Body of pancreas (tissue), 4 donors: ENCODE measurements around the gene DHX15.

ENCODE experiments used
- CTCF ChIP-seq, 7 experiments: fragments of 450-650 bp in 4 of 7; fragments of 200-600 bp in 3 of 7; sonication (generic) in 3 of 7; IDR thresholded peaks; one replicate each; pipeline ENCODE4 v1.5.1; 2016 to 2019; ENCODE audit warnings: antibody characterized with exemption in 7 of 7
- POLR2A ChIP-seq, 3 donors: fragments of 450-650 bp; IDR thresholded peaks; one replicate each; pipeline ENCODE4 v1.6.1; 2016; ENCODE audit warnings: antibody characterized with exemption in 3 of 3, mild to moderate bottlenecking in 2 of 3

DNA sequence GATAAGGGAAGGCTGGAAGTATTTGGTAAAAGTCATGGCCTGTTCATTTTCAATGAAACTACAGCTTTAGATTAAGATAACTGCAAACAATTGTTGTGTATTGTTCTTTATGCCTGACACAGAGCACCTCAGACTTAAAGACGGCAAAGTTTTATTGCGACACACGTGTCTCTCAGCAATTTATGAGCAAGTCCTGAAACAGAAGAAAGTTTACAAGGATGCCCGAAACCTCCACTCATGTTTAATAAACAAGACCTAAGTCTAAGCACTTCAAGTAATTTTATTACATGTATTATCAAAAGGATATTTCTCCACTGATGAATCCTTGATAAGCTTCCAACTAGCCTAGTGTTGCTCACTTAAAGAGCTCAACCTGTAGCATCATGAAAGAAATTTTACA, 51.0 kb downstream of the DHX15 start:
- TF ChIP-seq POLR2A (IDR thresholded peaks at IDR 0.05) (no peak), CTCF (IDR thresholded peaks at IDR 0.05) (no peak)
